ENCODE measurements around the gene CACNA1H.
"Not testable (repeated sequence)": the region's sequence is repeated elsewhere in the genome, so short reads cannot be mapped to it uniquely, and the experiment has no call there.

The CACNA1H gene

DNA sequence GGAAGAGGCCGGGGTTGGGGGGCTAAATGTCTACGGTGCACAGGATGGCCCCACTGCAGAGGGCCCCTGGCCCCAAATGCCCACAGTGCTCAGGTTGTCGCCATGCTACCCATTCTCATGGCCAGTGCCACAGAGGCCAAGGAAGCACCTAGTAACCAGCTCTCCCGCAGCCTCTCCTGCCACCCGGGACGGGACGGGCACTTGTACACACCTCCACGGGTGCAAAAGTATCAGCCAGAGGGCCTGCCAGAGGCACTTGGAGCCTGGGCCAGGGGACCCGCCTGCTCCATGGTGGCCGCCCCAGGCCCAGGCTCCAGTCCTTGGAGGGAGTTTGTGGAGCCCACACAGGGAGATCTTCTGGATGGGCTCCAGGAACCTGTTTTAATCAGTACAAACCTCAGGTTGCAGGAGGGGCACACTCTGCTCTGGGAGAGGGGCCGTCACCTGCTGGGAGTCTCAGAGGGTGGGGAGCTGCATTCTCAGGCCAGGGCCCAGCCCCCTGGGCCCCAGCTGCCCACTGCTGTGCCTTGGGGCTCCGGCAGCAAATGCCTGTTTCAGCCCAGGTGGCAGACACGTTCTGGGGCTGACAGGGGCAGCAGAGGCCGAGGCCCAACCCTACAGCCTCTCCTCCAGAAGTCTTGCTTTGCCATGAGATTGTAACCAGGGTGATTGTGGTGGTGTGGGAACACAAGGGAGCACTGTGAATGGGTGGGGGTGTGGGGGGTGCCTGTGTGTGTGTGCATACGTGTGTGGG is 110.9 kb downstream of the CACNA1H start:
- FAIRE-seq, result no peak

DNA sequence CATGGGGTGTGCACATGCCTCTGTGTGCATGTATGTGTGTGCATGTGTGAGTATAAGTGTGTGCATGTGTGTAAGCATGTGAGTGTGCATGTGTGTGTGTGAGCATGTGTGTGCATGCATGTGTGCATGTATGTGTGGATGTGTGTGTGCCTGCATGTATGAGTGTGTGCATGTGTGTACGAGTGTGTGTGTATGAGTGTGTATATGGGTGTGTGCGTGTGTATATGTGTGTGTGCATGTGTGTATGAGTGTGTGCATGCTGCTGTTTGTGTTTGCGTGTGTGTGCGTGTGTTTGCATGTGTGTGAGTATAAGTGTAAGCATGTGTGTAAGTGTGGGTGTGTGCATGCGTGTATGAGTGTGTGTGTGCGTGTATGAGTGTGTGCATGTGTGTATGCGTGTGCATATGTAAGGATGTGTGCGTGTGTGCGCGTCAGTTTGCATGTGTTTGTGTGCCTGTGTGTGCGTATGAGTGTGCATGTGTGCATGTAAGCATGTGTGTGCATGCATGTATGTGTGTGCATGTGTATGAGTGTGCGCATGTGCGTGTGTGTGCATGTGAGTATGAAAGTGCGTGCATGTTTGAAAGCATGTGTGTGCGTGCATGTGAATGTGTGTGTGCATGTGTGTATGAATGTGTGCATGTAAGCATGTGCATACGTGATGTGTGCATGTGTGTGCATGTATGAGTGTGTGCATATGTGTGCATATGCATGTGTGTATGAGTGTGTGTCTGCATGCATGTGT is 111.6 kb downstream of the CACNA1H start:
- no peak for DNase-seq (ENCODE audit: low spot score)
- peak; percentile 99 for FAIRE-seq

More for the DNA sequence above, 110.9 kb downstream of the CACNA1H start:
- no peak for DNase-seq (ENCODE audit: low spot score)

DNA sequence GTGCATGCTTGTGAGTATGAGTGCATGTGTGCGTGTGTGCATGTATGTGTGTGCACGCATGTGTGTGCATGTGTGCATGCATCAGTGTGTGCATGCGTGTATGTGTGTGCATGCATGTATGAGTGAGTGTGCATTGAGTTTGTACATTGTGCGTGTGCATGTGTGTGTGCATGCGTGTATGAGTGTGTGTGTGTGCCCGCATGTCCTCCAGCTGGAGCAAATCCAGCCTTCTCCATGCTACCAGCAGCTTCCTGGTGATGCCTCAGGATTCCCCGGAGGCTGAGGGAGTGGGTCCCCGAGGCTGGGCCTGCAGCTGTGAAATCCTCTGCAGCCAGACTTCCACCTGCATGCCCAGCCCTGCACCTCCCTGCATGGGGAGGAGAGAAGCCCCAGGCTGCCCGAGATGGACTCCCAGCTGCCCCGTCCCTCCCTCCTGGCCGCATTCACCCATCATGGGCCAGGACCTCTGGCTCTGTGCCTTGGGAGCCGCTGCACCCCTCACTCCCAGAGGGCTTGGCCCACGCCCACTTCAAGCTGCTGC is 112.3 kb downstream of the CACNA1H start:
- DNase-seq (ENCODE audit: low spot score) (no peak), FAIRE-seq (no peak)

DNA sequence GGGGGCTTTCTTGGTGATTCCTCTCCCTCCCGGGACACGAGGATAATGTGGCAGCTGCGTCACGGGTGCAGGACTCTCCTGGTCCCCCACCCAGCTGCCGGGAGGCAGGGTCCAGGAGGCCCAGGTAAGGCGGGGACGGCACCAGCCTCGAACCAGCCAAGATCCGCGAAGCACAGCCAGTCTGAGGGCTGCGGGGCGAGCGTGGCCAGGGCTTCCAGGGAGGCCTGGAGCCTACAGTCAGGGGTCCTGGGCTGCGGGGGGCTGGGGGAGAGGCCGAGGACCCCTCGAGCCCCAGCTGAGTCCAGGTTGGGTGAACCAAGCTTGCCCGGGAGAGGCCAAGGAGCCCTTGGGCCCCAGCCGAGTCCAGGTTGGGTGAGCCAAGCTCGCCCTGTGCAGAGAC is 112.9 kb downstream of the CACNA1H start:
- no peak for DNase-seq (ENCODE audit: low spot score)
- FAIRE-seq, result no peak

DNA sequence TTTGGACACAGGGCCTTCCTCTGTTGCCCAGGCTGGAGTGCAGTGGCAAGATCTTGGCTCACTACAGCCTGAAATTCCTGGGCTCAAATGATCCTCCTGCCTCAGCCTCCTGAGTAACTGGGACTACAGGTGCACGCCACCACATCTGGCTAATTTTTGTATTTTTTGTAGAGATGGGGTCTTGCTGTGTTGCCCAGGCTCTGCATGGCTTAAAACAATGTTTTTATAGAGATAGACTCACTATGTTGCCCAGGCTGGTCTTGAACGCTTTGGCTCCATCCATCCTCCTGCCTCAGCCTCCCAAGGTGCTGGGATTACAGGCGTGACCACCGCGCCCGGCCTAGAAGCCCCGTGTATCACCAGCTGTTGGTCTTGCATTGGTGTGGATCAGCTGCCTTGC is 116.5 kb downstream of the CACNA1H start:
- FAIRE-seq; DNase-seq (ENCODE audit: low spot score): not testable (repeated sequence)

DNA sequence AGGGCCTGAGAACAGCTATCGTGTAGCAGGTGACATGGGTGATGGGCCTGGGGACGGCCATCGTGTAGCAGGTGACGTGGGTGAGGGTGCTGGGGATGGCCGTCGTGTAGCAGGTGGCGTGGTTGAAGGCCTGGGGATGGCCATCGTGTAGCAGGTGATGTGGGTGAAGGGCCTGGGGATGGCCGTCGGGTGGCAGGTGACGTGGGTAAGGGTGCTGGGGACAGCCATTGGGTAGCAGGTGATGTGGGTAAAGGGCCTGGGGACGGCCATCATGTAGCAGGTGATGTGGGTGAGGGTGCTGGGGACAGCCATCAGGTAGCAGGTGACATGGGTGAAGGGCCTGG is 118.4 kb downstream of the CACNA1H start:
- no peak for FAIRE-seq
- no peak for DNase-seq (ENCODE audit: low spot score)

Measured in urothelium cell line (cell line).